HepG2 (cell line): ENCODE measurements around the gene MYO15A. TPM values are rescaled to one million over a fixed set of nuclear protein-coding genes. Genes with fewer than 3 reads are reported as not detected.

ENCODE experiments used
- ARHGAP35 ChIP-seq: sonication (generic); formaldehyde crosslinking; IDR thresholded peaks from 2 replicates; pipeline ENCODE4 v1.9.0; 2022; ENCODE audit warnings: mild to moderate bottlenecking, inconsistent platforms, moderate library complexity, missing genetic modification reagents, borderline replicate concordance
- DNMT1 ChIP-seq: sonication (generic); formaldehyde crosslinking; IDR thresholded peaks from 2 replicates; pipeline ENCODE4 v1.5.1; 2020; ENCODE audit warnings: mild to moderate bottlenecking, missing genetic modification reagents
- EEA1 ChIP-seq: sonication (generic); formaldehyde crosslinking; IDR thresholded peaks from 2 replicates; pipeline ENCODE4 v1.5.1; 2020; ENCODE audit warnings: mild to moderate bottlenecking, missing genetic modification reagents, borderline replicate concordance
- HOXA3 ChIP-seq: sonication (generic); formaldehyde crosslinking; IDR thresholded peaks from 2 replicates; pipeline ENCODE4 v1.5.0; 2020; ENCODE audit warnings: missing genetic modification reagents
- KDM5B ChIP-seq: sonication (generic); formaldehyde crosslinking; IDR thresholded peaks from 2 replicates; pipeline ENCODE4 v1.4.0; 2020; ENCODE audit warnings: missing genetic modification reagents, mild to moderate bottlenecking, borderline replicate concordance
- MIER3 ChIP-seq: IDR thresholded peaks from 2 replicates; pipeline ENCODE4 v1.6.1; 2016; ENCODE audit warnings: missing compliant biosample characterization, borderline replicate concordance
- MYC ChIP-seq: sonication (generic); formaldehyde crosslinking; IDR thresholded peaks from 2 replicates; pipeline ENCODE4 v1.9.0; 2021; ENCODE audit warnings: missing genetic modification reagents, borderline replicate concordance
- PCBP2 ChIP-seq: fragments of 200-400 bp; formaldehyde crosslinking; optimal IDR thresholded peaks from 2 replicates; pipeline ENCODE3; 2018; ENCODE audit warnings: low read length, low read depth; ENCODE audit not compliant: poor library complexity, severe bottlenecking
- RBAK ChIP-seq: sonication (generic); formaldehyde crosslinking; IDR thresholded peaks from 2 replicates; pipeline ENCODE4 v1.5.1; 2020; ENCODE audit warnings: mild to moderate bottlenecking, missing genetic modification reagents
- TOPORS ChIP-seq: sonication (generic); formaldehyde crosslinking; IDR thresholded peaks from 2 replicates; pipeline ENCODE4 v1.8.0; 2023; ENCODE audit warnings: mild to moderate bottlenecking, missing genetic modification reagents
- ZC3H13 ChIP-seq: sonication (generic); formaldehyde crosslinking; IDR thresholded peaks from 2 replicates; pipeline ENCODE4 v1.8.1; 2023; ENCODE audit warnings: mild to moderate bottlenecking, missing genetic modification reagents, moderate library complexity
- ZNF224 ChIP-seq: sonication (generic); formaldehyde crosslinking; IDR thresholded peaks from 2 replicates; pipeline ENCODE4 v1.5.0; 2020; ENCODE audit warnings: mild to moderate bottlenecking, missing genetic modification reagents
- ZNF292 ChIP-seq: sonication (generic); formaldehyde crosslinking; IDR thresholded peaks from 2 replicates; pipeline ENCODE4 v1.8.1; 2022; ENCODE audit warnings: mild to moderate bottlenecking, low read depth, missing genetic modification reagents, borderline replicate concordance
- ZNF574 ChIP-seq: sonication (generic); formaldehyde crosslinking; IDR thresholded peaks from 2 replicates; pipeline ENCODE4 v1.4.0; 2020; ENCODE audit warnings: missing genetic modification reagents
- ZNF720 ChIP-seq: sonication (generic); formaldehyde crosslinking; IDR thresholded peaks from 2 replicates; pipeline ENCODE4 v1.4.0; 2020; ENCODE audit warnings: missing genetic modification reagents
- ZNF816 ChIP-seq: sonication (generic); formaldehyde crosslinking; IDR thresholded peaks from 2 replicates; pipeline ENCODE4 v1.8.0; 2022; ENCODE audit warnings: missing genetic modification reagents, mild to moderate bottlenecking, borderline replicate concordance
- polyA plus RNA-seq, 8 experiments: library from polyadenylated mRNA; depleted of rRNA in 3 of 8; stranded (reverse) in 7 of 8; unstranded in 1 of 8; fragments of >200 nt; fragmentation: Illumina TruSeq in 4 of 8; extraction: Trizol in 4 of 8; gene quantifications; 2 replicates each; pipeline versions ENCODE4 v1.2.1 to v1.2.3, GENCODE V29; 2011 to 2016; ENCODE audit warnings: low read depth in 4 of 8, missing spikeins in 1 of 8, mixed read lengths in 1 of 8; ENCODE audit not compliant: insufficient read depth in 1 of 8
- total RNA-seq, 5 experiments: library from RNA; depleted of rRNA; stranded (reverse); fragments of >200 nt; fragmentation: Illumina TruSeq; extraction: Trizol; gene quantifications; 2 replicates each; pipeline ENCODE4 v1.2.3, GENCODE V29; 2016; ENCODE audit warnings: low read depth in 1 of 5
- TF ChIP-seq, protein P1 (sequence below): sonication (generic); formaldehyde crosslinking; IDR thresholded peaks from 2 replicates; pipeline ENCODE4 v1.5.1; 2020; ENCODE audit warnings: mild to moderate bottlenecking, missing genetic modification reagents, moderate library complexity
- TF ChIP-seq, protein P2 (sequence below): sonication (generic); formaldehyde crosslinking; IDR thresholded peaks from 2 replicates; pipeline ENCODE4 v1.4.0; 2020; ENCODE audit warnings: missing genetic modification reagents, mild to moderate bottlenecking, borderline replicate concordance

The MYO15A gene
- total and polyA plus RNA-seq, 2 of the 13 experiments (the other 11 are each of a cell fraction or from before 2014, with no cell fraction given): 0.07 to 0.20 TPM

GRCh38 chr17:18184143-18185031, 75.8 kb downstream of the MYO15A start (continued):
- TF ChIP-seq DNMT1 (CRISPR knock-in tag): peak; percentile 18; the same call in 1 of the 2 replicates
- TF ChIP-seq ZNF292 (CRISPR knock-in tag): peak; percentile 32; the same call in 1 of the 2 replicates
- TF ChIP-seq HOXA3: peak; percentile 49; the same call in 1 of the 2 replicates
- TF ChIP-seq ZNF816: no peak
- TF ChIP-seq TOPORS (CRISPR knock-in tag): no peak
- no peak for TF ChIP-seq PCBP2
- no peak for TF ChIP-seq RBAK (CRISPR knock-in tag)
- peak; percentile 91 for TF ChIP-seq ZC3H13 (CRISPR knock-in tag)
- TF ChIP-seq KDM5B (CRISPR knock-in tag): no peak; the same call in 1 of the 2 replicates
- TF ChIP-seq ZNF574 (CRISPR knock-in tag): no peak
- TF ChIP-seq, protein P1, sequence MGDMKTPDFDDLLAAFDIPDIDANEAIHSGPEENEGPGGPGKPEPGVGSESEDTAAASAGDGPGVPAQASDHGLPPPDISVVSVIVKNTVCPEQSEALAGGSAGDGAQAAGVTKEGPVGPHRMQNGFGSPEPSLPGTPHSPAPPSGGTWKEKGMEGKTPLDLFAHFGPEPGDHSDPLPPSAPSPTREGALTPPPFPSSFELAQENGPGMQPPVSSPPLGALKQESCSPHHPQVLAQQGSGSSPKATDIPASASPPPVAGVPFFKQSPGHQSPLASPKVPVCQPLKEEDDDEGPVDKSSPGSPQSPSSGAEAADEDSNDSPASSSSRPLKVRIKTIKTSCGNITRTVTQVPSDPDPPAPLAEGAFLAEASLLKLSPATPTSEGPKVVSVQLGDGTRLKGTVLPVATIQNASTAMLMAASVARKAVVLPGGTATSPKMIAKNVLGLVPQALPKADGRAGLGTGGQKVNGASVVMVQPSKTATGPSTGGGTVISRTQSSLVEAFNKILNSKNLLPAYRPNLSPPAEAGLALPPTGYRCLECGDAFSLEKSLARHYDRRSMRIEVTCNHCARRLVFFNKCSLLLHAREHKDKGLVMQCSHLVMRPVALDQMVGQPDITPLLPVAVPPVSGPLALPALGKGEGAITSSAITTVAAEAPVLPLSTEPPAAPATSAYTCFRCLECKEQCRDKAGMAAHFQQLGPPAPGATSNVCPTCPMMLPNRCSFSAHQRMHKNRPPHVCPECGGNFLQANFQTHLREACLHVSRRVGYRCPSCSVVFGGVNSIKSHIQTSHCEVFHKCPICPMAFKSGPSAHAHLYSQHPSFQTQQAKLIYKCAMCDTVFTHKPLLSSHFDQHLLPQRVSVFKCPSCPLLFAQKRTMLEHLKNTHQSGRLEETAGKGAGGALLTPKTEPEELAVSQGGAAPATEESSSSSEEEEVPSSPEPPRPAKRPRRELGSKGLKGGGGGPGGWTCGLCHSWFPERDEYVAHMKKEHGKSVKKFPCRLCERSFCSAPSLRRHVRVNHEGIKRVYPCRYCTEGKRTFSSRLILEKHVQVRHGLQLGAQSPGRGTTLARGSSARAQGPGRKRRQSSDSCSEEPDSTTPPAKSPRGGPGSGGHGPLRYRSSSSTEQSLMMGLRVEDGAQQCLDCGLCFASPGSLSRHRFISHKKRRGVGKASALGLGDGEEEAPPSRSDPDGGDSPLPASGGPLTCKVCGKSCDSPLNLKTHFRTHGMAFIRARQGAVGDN (CRISPR knock-in tag): peak; percentile 66
- TF ChIP-seq ARHGAP35 (CRISPR knock-in tag): no peak
- peak; percentile 61; the same call in 1 of the 2 replicates for TF ChIP-seq MYC (CRISPR knock-in tag)
- TF ChIP-seq EEA1 (CRISPR knock-in tag): no peak
- TF ChIP-seq MIER3: no peak
- TF ChIP-seq, protein P2, sequence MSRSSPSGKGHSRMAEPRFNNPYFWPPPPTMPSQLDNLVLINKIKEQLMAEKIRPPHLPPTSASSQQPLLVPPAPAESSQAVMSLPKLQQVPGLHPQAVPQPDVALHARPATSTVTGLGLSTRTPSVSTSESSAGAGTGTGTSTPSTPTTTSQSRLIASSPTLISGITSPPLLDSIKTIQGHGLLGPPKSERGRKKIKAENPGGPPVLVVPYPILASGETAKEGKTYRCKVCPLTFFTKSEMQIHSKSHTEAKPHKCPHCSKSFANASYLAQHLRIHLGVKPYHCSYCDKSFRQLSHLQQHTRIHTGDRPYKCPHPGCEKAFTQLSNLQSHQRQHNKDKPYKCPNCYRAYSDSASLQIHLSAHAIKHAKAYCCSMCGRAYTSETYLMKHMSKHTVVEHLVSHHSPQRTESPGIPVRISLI (CRISPR knock-in tag): peak; percentile 34; the same call in 1 of the 2 replicates
- no peak for TF ChIP-seq ZNF720 (CRISPR knock-in tag)
- TF ChIP-seq ZNF224 (CRISPR knock-in tag): no peak
